H1 (cell line): ENCODE measurements around the gene PI16. TPM values are rescaled to one million over a fixed set of nuclear protein-coding genes. Genes with fewer than 3 reads are reported as not detected.
A peak's percentile ranks its signal among the peaks of the same experiment; 100 is the strongest.

Experiments
- CTCF ChIA-PET: fragments of 300-600 bp; sonication (Branson Sonifier 250); formaldehyde crosslinking; loops from one replicate; lab custom pipeline; 2021; ENCODE audit not compliant: partially characterized antibody; lab: Charles Lee
- POLR2A ChIA-PET: fragments of 300-600 bp; sonication (Branson Sonifier 250); formaldehyde crosslinking; loops from one replicate; lab custom pipeline; 2021; ENCODE audit warnings: inconsistent platforms; ENCODE audit not compliant: partially characterized antibody; lab: Charles Lee
- DNase-seq, 2 experiments: peaks; one replicate each; pipeline versions ENCODE4 v3.0.0 to v3.0.0-alpha.2; 2010 to 2022; ENCODE audit warnings: low spot score in 2 of 2, low read depth in 1 of 2, mixed read lengths in 1 of 2
- FAIRE-seq: peaks from 2 replicates; lab custom pipeline; 2011; peaks lifted over from hg19 to GRCh38; lab: Jason Lieb, UNC
- H2AFZ ChIP-seq: 2 replicates; pipeline ENCODE4 v1.8.1; 2012; ENCODE audit warnings: low read length, inconsistent platforms
- H2AK5ac ChIP-seq: 2 replicates; pipeline ENCODE4 v1.6.1; 2013; ENCODE audit warnings: low read depth, low read length
- H2BK120ac ChIP-seq: replicated peaks from 2 replicates; pipeline ENCODE3; 2013; ENCODE audit warnings: low read depth, low read length, inconsistent platforms
- H2BK12ac ChIP-seq: 2 replicates; pipeline ENCODE4 v1.6.1; 2013; ENCODE audit warnings: low read depth, low read length
- H2BK15ac ChIP-seq: 2 replicates; pipeline ENCODE4 v1.6.1; 2013; ENCODE audit warnings: low read length
- H2BK20ac ChIP-seq: 2 replicates; pipeline ENCODE4 v1.6.1; 2013; ENCODE audit warnings: low read length
- H2BK5ac ChIP-seq: 2 replicates; pipeline ENCODE4 v1.6.1; 2013; ENCODE audit warnings: low read depth, low read length
- H3K14ac ChIP-seq: 2 replicates; pipeline ENCODE4 v1.6.1; 2013; ENCODE audit warnings: inconsistent platforms; ENCODE audit not compliant: insufficient read length
- H3K18ac ChIP-seq: 2 replicates; pipeline ENCODE4 v1.6.1; 2013; ENCODE audit warnings: low read length; ENCODE audit errors: extremely low read depth
- H3K23ac ChIP-seq: 2 replicates; pipeline ENCODE4 v1.6.1; 2013; ENCODE audit warnings: inconsistent platforms; ENCODE audit not compliant: insufficient read length
- H3K23me2 ChIP-seq: 2 replicates; pipeline ENCODE4 v1.6.1; 2013; ENCODE audit warnings: low read depth, low read length
- H3K27ac ChIP-seq: 2 replicates; pipeline ENCODE4 v1.6.1; 2011; ENCODE audit warnings: low read depth, low read length, inconsistent platforms
- H3K27me3 ChIP-seq, 4 experiments: replicated peaks in 1 of 4; 1 replicate in 1 of 4; 2 replicates in 3 of 4; pipeline versions ENCODE4 v1.6.1 to v1.8.1; 2011 to 2013; ENCODE audit warnings: low read length in 3 of 4, mild to moderate bottlenecking in 3 of 4, inconsistent platforms in 2 of 4, mixed read lengths in 2 of 4, moderate library complexity in 1 of 4; ENCODE audit not compliant: control insufficient read depth in 3 of 4, insufficient read depth in 3 of 4; ENCODE audit errors: extremely low read depth in 1 of 4
- H3K36me3 ChIP-seq, 4 experiments: 2 replicates each; pipeline versions ENCODE4 v1.6.1 to v1.8.1; 2011 to 2013; ENCODE audit warnings: mild to moderate bottlenecking in 4 of 4, low read length in 3 of 4, moderate library complexity in 2 of 4, control low read depth in 1 of 4, inconsistent platforms in 1 of 4; ENCODE audit not compliant: insufficient read depth in 4 of 4, control insufficient read depth in 2 of 4
- H3K4ac ChIP-seq: replicated peaks from 2 replicates; pipeline ENCODE3; 2013; ENCODE audit warnings: low read length, low read depth, mixed read lengths, inconsistent platforms; ENCODE audit not compliant: insufficient read length
- H3K4me1 ChIP-seq, 4 experiments: replicated peaks in 1 of 4; 1 replicate in 1 of 4; 2 replicates in 3 of 4; pipeline versions ENCODE4 v1.6.1 to v1.8.1; 2011 to 2013; ENCODE audit warnings: low read length in 3 of 4, inconsistent platforms in 2 of 4, mixed read lengths in 1 of 4; ENCODE audit not compliant: insufficient read depth in 4 of 4, control insufficient read depth in 3 of 4
- H3K4me2 ChIP-seq, 2 experiments: 2 replicates each; pipeline versions ENCODE4 v1.6.1 to v1.8.1; 2011 to 2013; ENCODE audit warnings: low read depth in 2 of 2, low read length in 2 of 2, control low read depth in 1 of 2, inconsistent platforms in 1 of 2, mild to moderate bottlenecking in 1 of 2; ENCODE audit not compliant: insufficient read depth in 1 of 2
- H3K4me3 ChIP-seq, 4 experiments: fragments of 200-600, 300-600 bp in 1 of 4; sonication (generic), shearing (Covaris generic), sonication (Bioruptor Twin) in 1 of 4; 2 replicates each; pipeline versions ENCODE4 v1.5.1 to v1.8.1; 2011 to 2016; ENCODE audit warnings: low read length in 4 of 4, low read depth in 3 of 4, control low read depth in 2 of 4, inconsistent platforms in 2 of 4, mild to moderate bottlenecking in 2 of 4, mixed read lengths in 1 of 4, moderate library complexity in 1 of 4; ENCODE audit not compliant: insufficient read depth in 2 of 4; ENCODE audit errors: extremely low read depth in 1 of 4
- H3K56ac ChIP-seq: replicated peaks from 2 replicates; pipeline ENCODE3; 2013; ENCODE audit warnings: low read depth, mild to moderate bottlenecking, mixed read lengths, low read length, inconsistent platforms; ENCODE audit not compliant: insufficient read length
- H3K79me1 ChIP-seq: 2 replicates; pipeline ENCODE4 v1.6.1; 2013; ENCODE audit warnings: low read depth, low read length, control low read depth
- H3K79me2 ChIP-seq, 2 experiments: 2 replicates each; pipeline versions ENCODE4 v1.6.1 to v1.8.1; 2012 to 2013; ENCODE audit warnings: low read length in 2 of 2, mild to moderate bottlenecking in 2 of 2, inconsistent platforms in 1 of 2; ENCODE audit not compliant: insufficient read depth in 2 of 2, control insufficient read depth in 1 of 2
- H3K9ac ChIP-seq, 4 experiments: replicated peaks in 1 of 4; 1 replicate in 1 of 4; 2 replicates in 3 of 4; pipeline versions ENCODE4 v1.6.1 to v1.8.1; 2011 to 2013; ENCODE audit warnings: low read depth in 3 of 4, low read length in 3 of 4, control low read depth in 2 of 4, mild to moderate bottlenecking in 2 of 4, moderate library complexity in 2 of 4, inconsistent platforms in 1 of 4; ENCODE audit errors: extremely low read depth in 1 of 4
- H3K9me3 ChIP-seq, 2 experiments: 2 replicates each; pipeline versions ENCODE4 v1.6.1 to v1.8.1; 2012 to 2013; ENCODE audit warnings: mild to moderate bottlenecking in 2 of 2, moderate library complexity in 2 of 2, control low read depth in 1 of 2, inconsistent platforms in 1 of 2, low read depth in 1 of 2, low read length in 1 of 2, mixed read lengths in 1 of 2; ENCODE audit not compliant: insufficient read depth in 2 of 2
- H4K20me1 ChIP-seq, 2 experiments: replicated peaks in 1 of 2; 2 replicates each; pipeline versions ENCODE3 to v1.8.1; 2011 to 2013; ENCODE audit warnings: inconsistent platforms in 2 of 2, low read length in 2 of 2, mild to moderate bottlenecking in 1 of 2; ENCODE audit not compliant: insufficient read depth in 2 of 2, control insufficient read depth in 1 of 2
- H4K5ac ChIP-seq: 2 replicates; pipeline ENCODE4 v1.6.1; 2013; ENCODE audit warnings: low read length, low read depth, mixed read lengths, inconsistent platforms; ENCODE audit not compliant: insufficient read length
- H4K8ac ChIP-seq: 2 replicates; pipeline ENCODE4 v1.8.0; 2013; ENCODE audit warnings: mild to moderate bottlenecking, moderate library complexity, low read length, inconsistent platforms; ENCODE audit not compliant: insufficient read depth; ENCODE audit errors: extremely low read depth
- H4K91ac ChIP-seq: replicated peaks from 2 replicates; pipeline ENCODE3; 2013; ENCODE audit warnings: low read length, mixed read lengths, inconsistent platforms; ENCODE audit not compliant: insufficient read length
- CBX5 ChIP-seq: fragments of 300-800, 300-1000 bp; sonication (generic); IDR thresholded peaks from 2 replicates; pipeline ENCODE4 v1.7.1; 2016; ENCODE audit warnings: antibody characterized with exemption, low read length, low read depth
- CEBPB ChIP-seq: IDR thresholded peaks from 2 replicates; pipeline ENCODE4 v1.6.1; 2012; ENCODE audit warnings: low read depth, low read length
- CHD2 ChIP-seq: IDR thresholded peaks from 2 replicates; pipeline ENCODE4 v1.6.1; 2012; ENCODE audit warnings: low read length, improper control_type of control experiment
- E2F6 ChIP-seq: IDR thresholded peaks from 2 replicates; pipeline ENCODE4 v1.6.1; 2012; ENCODE audit warnings: inconsistent platforms
- GABPA ChIP-seq: IDR thresholded peaks from 2 replicates; pipeline ENCODE4 v1.6.1; 2011; ENCODE audit warnings: mild to moderate bottlenecking, low read length, moderate library complexity, borderline replicate concordance; ENCODE audit not compliant: insufficient read depth
- KDM5A ChIP-seq: fragments of 200-600 bp; IDR thresholded peaks from 2 replicates; pipeline ENCODE4 v1.7.1; 2012; ENCODE audit warnings: mild to moderate bottlenecking, low read length, inconsistent platforms, mixed read lengths
- MAFK ChIP-seq: IDR thresholded peaks from 2 replicates; pipeline ENCODE4 v1.6.1; 2012; ENCODE audit warnings: low read depth, mild to moderate bottlenecking, improper control_type of control experiment, low read length
- NRF1 ChIP-seq: IDR thresholded peaks from 2 replicates; pipeline ENCODE4 v1.6.1; 2011; ENCODE audit warnings: mild to moderate bottlenecking, low read depth, low read length, improper control_type of control experiment
- POLR2AphosphoS5 ChIP-seq: IDR thresholded peaks from 2 replicates; pipeline ENCODE4 v1.6.1; 2011; ENCODE audit warnings: low read depth, low read length
- RBBP5 ChIP-seq: IDR thresholded peaks from 2 replicates; pipeline ENCODE4 v1.7.1; 2012; ENCODE audit warnings: low read depth, mild to moderate bottlenecking, inconsistent platforms, low read length, moderate library complexity, borderline replicate concordance
- SIRT6 ChIP-seq: IDR thresholded peaks from one replicate; pipeline ENCODE4 v1.7.1; 2012; ENCODE audit warnings: low read length, inconsistent platforms
- SUZ12 ChIP-seq: fragments of 200-600 bp; sonication (generic); IDR thresholded peaks from 2 replicates; pipeline ENCODE4 v1.6.1; 2012; ENCODE audit warnings: mild to moderate bottlenecking, inconsistent platforms, low read length, moderate library complexity, mixed read lengths
- TAF7 ChIP-seq: optimal IDR thresholded peaks from 2 replicates; pipeline ENCODE3; 2011; ENCODE audit warnings: low read depth, mild to moderate bottlenecking, inconsistent platforms, low read length, moderate library complexity, borderline replicate concordance
- TEAD4 ChIP-seq: IDR thresholded peaks from 2 replicates; pipeline ENCODE4 v1.6.1; 2012; ENCODE audit warnings: low read depth, low read length, inconsistent platforms, mixed read lengths
- YY1 ChIP-seq: IDR thresholded peaks from 2 replicates; pipeline ENCODE4 v1.6.1; 2011; ENCODE audit warnings: low read depth, mild to moderate bottlenecking, low read length
- WGBS, 2 experiments: shearing (Covaris generic) in 1 of 2; methylation state at CpG; one replicate each; pipeline versions ENCODE4 v1.1.6 to v1.1.7; 2013 to 2015; ENCODE audit warnings: low lambda C conversion rate in 2 of 2, mixed read lengths in 2 of 2, inconsistent platforms in 1 of 2, low coverage in 1 of 2, missing lambda C conversion rate in 1 of 2; ENCODE audit not compliant: insufficient replicate concordance in 2 of 2, insufficient coverage in 1 of 2, insufficient read length in 1 of 2; ENCODE audit errors: extremely low coverage in 1 of 2, missing lambda C conversion rate in 1 of 2; 5-methylcytosine and 5-hydroxymethylcytosine counted together
- polyA plus RNA-seq, 7 experiments: library from polyadenylated mRNA; depleted of rRNA in 3 of 7; stranded (reverse) in 5 of 7; unstranded in 2 of 7; fragments of >200 nt in 5 of 7; fragments of 200-250 nt in 2 of 7; gene quantifications; 1 replicate in 5 of 7; 2 replicates in 1 of 7; 4 replicates in 1 of 7; pipeline versions ENCODE4 v1.2.1 to v1.2.3, GENCODE V29; 2011 to 2013; ENCODE audit warnings: missing spikeins in 2 of 7, mixed read lengths in 2 of 7
- total RNA-seq: library from RNA; stranded (reverse); fragmentation: NEBNext Ultra II Directional; extraction: Animal tissue kit (Norgen Biotek cat#: 25700); gene quantifications from 2 replicates; pipeline ENCODE4 v1.2.1, GENCODE V29; 2021

PI16 gene
- total and polyA plus RNA-seq, 2 of the 8 experiments (the other 6 are each of a cell fraction or from before 2014, with no cell fraction given) = 0.05 TPM; not detected in 1

DNA sequence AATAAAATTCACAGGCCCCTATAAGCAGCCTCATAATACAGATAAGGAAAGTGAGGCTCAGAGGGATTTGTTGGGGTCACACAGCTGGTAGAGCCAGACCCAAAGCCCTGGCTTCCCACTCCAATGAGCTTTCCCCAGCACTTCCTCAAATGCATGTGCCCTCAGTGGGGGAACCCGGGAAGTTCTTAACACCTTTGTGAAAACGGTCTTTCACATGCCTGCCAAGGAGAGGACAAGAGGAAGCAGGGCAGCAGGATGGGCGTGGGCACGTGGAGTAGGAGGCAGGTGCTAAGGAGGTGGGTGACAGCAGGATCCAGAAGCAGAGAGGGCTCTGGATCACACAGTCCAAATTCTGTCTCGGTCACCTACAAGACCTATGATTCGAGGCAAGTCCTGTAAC is 598 bp downstream of the PI16 start:
- Histone ChIP-seq H3K56ac (no peak overlapping the region), H2AK5ac (no peak overlapping the region), H3K9ac (no peak overlapping the region), H3K23me2 (no peaks in the 10 kb centered on the region), H3K9me3 (no peaks in the 10 kb centered on the region), H4K8ac (no peak overlapping the region), H3K27ac (no peak overlapping the region), H2BK20ac (no peak overlapping the region), H3K4me3 (no peak overlapping the region), H3K27me3 (no peaks in the 10 kb centered on the region), H4K5ac (no peak overlapping the region), H2BK5ac (peak overlapping the region; percentile 40; the same call in 1 of the 2 replicates), H3K4me1 (peaks cover 0 to under 1% (median 0%) of the 10 kb centered on the region in 4 experiments; a peak in 3 of 7 replicates), H2BK12ac (no peak overlapping the region), H2AFZ (no peak overlapping the region), H4K91ac (peak overlapping the region; percentile 55), H2BK15ac (no peak overlapping the region), H2BK120ac (no peak overlapping the region), H3K4me2 (no peak overlapping the region), H3K79me2 (no peaks in the 10 kb centered on the region), H4K20me1 (no peaks in the 10 kb centered on the region), H3K4ac (no peak overlapping the region), H3K23ac (no peak overlapping the region), H3K18ac (no peak overlapping the region), H3K36me3 (no peaks in the 10 kb centered on the region), H3K14ac (no peak overlapping the region), H3K79me1 (no peaks in the 10 kb centered on the region)
- no peak for FAIRE-seq
- POLR2A ChIA-PET = interaction anchor here (1.1 to 1.7 kb wide), 2 partner anchors 11 to 24 kb away, joined by 3 to 5 read pairs; no protein-coding TSS in a partner anchor
- CTCF ChIA-PET = interaction anchor here (0.9 to 5.4 kb wide), 6 partner anchors 21 to 216 kb away, joined by 3 to 41 read pairs (median 6); no protein-coding TSS in a partner anchor
- 79% methylated on average over 6 of the region's 6 CpGs; no CpG with 5 or more reads in 1 of the 2 experiments for WGBS, 2 experiments
- DNase-seq = no peak
- TF ChIP-seq E2F6 = no peak
- no peak for TF ChIP-seq CBX5
- no peak for TF ChIP-seq SUZ12
- no peak for TF ChIP-seq TEAD4
- TF ChIP-seq CHD2 = no peak
- TF ChIP-seq KDM5A = no peak
- no peak for TF ChIP-seq POLR2AphosphoS5
- TF ChIP-seq GABPA = no peak
- TF ChIP-seq TAF7 = no peak
- no peak for TF ChIP-seq SIRT6
- no peak for TF ChIP-seq MAFK
- TF ChIP-seq NRF1 = no peak
- no peak for TF ChIP-seq CEBPB
- TF ChIP-seq YY1 = no peak
- TF ChIP-seq RBBP5 = no peak
